ENCODE measurements around the gene PPP1CA. TPM values are rescaled to one million over a fixed set of nuclear protein-coding genes. Genes with fewer than 3 reads are reported as not detected.

The PPP1CA gene
- polyA plus RNA-seq, 1 donor (not counting 4 experiments of a cell fraction or from before 2014, with no cell fraction given) = 122 TPM

DNA sequence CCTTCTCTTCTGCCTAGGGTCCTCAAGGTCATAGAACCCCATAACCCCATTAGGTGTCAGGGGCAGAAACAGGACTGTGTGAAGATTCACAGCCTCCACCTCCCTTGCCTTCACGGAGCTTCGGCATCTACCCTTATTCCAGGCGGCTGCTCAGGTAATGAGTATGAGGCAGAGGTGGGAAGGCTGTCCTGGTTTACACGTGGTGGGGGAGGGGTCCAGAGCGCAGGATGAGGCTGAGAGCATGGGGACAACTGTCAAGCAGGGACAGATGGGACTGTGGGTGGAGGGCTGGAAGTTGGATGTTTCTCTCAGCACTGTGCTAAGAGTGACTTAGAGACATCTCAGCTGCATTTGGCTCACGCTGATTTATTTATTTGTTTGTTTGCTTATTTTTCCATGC is 14.1 kb downstream of the PPP1CA start:
- DNase-seq (ENCODE audit: low read depth, low spot score) (no peak), FAIRE-seq (no peak)
- no peak for TF ChIP-seq EZH2 (IDR thresholded peaks at IDR 0.05; ENCODE audit: low read length)
- TF ChIP-seq, protein P1, sequence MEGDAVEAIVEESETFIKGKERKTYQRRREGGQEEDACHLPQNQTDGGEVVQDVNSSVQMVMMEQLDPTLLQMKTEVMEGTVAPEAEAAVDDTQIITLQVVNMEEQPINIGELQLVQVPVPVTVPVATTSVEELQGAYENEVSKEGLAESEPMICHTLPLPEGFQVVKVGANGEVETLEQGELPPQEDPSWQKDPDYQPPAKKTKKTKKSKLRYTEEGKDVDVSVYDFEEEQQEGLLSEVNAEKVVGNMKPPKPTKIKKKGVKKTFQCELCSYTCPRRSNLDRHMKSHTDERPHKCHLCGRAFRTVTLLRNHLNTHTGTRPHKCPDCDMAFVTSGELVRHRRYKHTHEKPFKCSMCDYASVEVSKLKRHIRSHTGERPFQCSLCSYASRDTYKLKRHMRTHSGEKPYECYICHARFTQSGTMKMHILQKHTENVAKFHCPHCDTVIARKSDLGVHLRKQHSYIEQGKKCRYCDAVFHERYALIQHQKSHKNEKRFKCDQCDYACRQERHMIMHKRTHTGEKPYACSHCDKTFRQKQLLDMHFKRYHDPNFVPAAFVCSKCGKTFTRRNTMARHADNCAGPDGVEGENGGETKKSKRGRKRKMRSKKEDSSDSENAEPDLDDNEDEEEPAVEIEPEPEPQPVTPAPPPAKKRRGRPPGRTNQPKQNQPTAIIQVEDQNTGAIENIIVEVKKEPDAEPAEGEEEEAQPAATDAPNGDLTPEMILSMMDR (optimal IDR thresholded peaks at IDR 0.05 in 1 of 3, IDR thresholded peaks at IDR 0.05 in 1 of 3, conservative IDR thresholded peaks at IDR 0.05 in 1 of 3; ENCODE audit: extremely low read depth in 1 of 3, insufficient read depth in 2 of 3, low read length in 3 of 3) = no peak
- no peaks in the 10 kb centered on the region for H3K36me3 ChIP-seq (ENCODE audit: control insufficient read depth in 2 of 2, extremely low read depth in 1 of 2, insufficient read depth in 2 of 2, low read length in 2 of 2)
- no peak overlapping the region for H3K4me2 ChIP-seq (ENCODE audit: control insufficient read depth, extremely low read depth, insufficient read depth, low read depth, low read length)
- no peak overlapping the region for H3K27ac ChIP-seq (ENCODE audit: control insufficient read depth, insufficient read depth, low read length)
- dilution Hi-C loops (cut with MboI; ENCODE audit: extremely low pct_ligation_motif_present, low sequenced_read_pairs) = no loop called here
- no peak overlapping the region for H2AFZ ChIP-seq (ENCODE audit: control insufficient read depth, low read length)
- no peaks in the 10 kb centered on the region for H3K9me3 ChIP-seq (ENCODE audit: control insufficient read depth, low read depth, low read length)
- H4K20me1 ChIP-seq (ENCODE audit: control insufficient read depth, extremely low read depth, insufficient read depth, low read length) = no peaks in the 10 kb centered on the region
- no peak overlapping the region for H3K9ac ChIP-seq (ENCODE audit: control insufficient read depth, extremely low read depth, insufficient read depth, low read length)
- peaks cover 8% of the 10 kb centered on the region for H3K79me2 ChIP-seq (ENCODE audit: control insufficient read depth, insufficient read depth, low read length)
- H3K27me3 ChIP-seq (ENCODE audit: control insufficient read depth, extremely low read depth, insufficient read depth, low read length) = no peaks in the 10 kb centered on the region
- peaks cover 21% of the 10 kb centered on the region for H3K4me1 ChIP-seq (ENCODE audit: control insufficient read depth, extremely low read depth, insufficient read depth, low read length)
- H3K4me3 ChIP-seq (ENCODE audit: control insufficient read depth in 2 of 3, extremely low read depth in 1 of 3, insufficient read depth in 2 of 3, low read depth in 1 of 3, low read length in 3 of 3) = no peak overlapping the region
- no peaks in the 10 kb centered on the region for H3K9me1 ChIP-seq (ENCODE audit: control insufficient read depth, extremely low read depth, insufficient read depth, low read length)

- no peak overlapping the region for H3K27ac ChIP-seq (ENCODE audit: control insufficient read depth, insufficient read depth, low read length)
- FAIRE-seq = no peak
Observed at GRCh38 chr11:67387069-67387468, 14.6 kb downstream of the PPP1CA start.

More at GRCh38 chr11:67387069-67387468, 14.6 kb downstream of the PPP1CA start:
- H3K9me3 ChIP-seq (ENCODE audit: control insufficient read depth, low read depth, low read length) = no peaks in the 10 kb centered on the region
- H3K4me1 ChIP-seq (ENCODE audit: control insufficient read depth, extremely low read depth, insufficient read depth, low read length) = peaks cover 19% of the 10 kb centered on the region
- no peaks in the 10 kb centered on the region for H3K9me1 ChIP-seq (ENCODE audit: control insufficient read depth, extremely low read depth, insufficient read depth, low read length)
- no peak overlapping the region for H3K9ac ChIP-seq (ENCODE audit: control insufficient read depth, extremely low read depth, insufficient read depth, low read length)
- no peak for TF ChIP-seq EZH2 (IDR thresholded peaks at IDR 0.05; ENCODE audit: low read length)
- TF ChIP-seq, protein P1 (optimal IDR thresholded peaks at IDR 0.05 in 1 of 3, IDR thresholded peaks at IDR 0.05 in 1 of 3, conservative IDR thresholded peaks at IDR 0.05 in 1 of 3; ENCODE audit: extremely low read depth in 1 of 3, insufficient read depth in 2 of 3, low read length in 3 of 3) = no peak
- no peak for DNase-seq (ENCODE audit: low read depth, low spot score)
- H3K79me2 ChIP-seq (ENCODE audit: control insufficient read depth, insufficient read depth, low read length) = peaks cover 6% of the 10 kb centered on the region
- H4K20me1 ChIP-seq (ENCODE audit: control insufficient read depth, extremely low read depth, insufficient read depth, low read length) = no peaks in the 10 kb centered on the region
- dilution Hi-C loops (cut with MboI; ENCODE audit: extremely low pct_ligation_motif_present, low sequenced_read_pairs) = no loop called here
- H3K36me3 ChIP-seq (ENCODE audit: control insufficient read depth in 2 of 2, extremely low read depth in 1 of 2, insufficient read depth in 2 of 2, low read length in 2 of 2) = no peaks in the 10 kb centered on the region
- no peaks in the 10 kb centered on the region for H3K27me3 ChIP-seq (ENCODE audit: control insufficient read depth, extremely low read depth, insufficient read depth, low read length)
- no peak overlapping the region for H3K4me2 ChIP-seq (ENCODE audit: control insufficient read depth, extremely low read depth, insufficient read depth, low read depth, low read length)
- no peak overlapping the region for H2AFZ ChIP-seq (ENCODE audit: control insufficient read depth, low read length)
- no peak overlapping the region for H3K4me3 ChIP-seq (ENCODE audit: control insufficient read depth in 2 of 3, extremely low read depth in 1 of 3, insufficient read depth in 2 of 3, low read depth in 1 of 3, low read length in 3 of 3)

All from keratinocyte (primary cell).